GM18508 (cell line): ENCODE data around the gene IBA57.

Experiments
- ATAC-seq: cut with Tn5 transposase; IDR thresholded peaks from one replicate; pipeline ENCODE4 v1.9.1; 2021; ENCODE audit warnings: moderate number of reproducible peaks; ENCODE audit not compliant: insufficient read depth, unreplicated experiment

IBA57 gene

DNA sequence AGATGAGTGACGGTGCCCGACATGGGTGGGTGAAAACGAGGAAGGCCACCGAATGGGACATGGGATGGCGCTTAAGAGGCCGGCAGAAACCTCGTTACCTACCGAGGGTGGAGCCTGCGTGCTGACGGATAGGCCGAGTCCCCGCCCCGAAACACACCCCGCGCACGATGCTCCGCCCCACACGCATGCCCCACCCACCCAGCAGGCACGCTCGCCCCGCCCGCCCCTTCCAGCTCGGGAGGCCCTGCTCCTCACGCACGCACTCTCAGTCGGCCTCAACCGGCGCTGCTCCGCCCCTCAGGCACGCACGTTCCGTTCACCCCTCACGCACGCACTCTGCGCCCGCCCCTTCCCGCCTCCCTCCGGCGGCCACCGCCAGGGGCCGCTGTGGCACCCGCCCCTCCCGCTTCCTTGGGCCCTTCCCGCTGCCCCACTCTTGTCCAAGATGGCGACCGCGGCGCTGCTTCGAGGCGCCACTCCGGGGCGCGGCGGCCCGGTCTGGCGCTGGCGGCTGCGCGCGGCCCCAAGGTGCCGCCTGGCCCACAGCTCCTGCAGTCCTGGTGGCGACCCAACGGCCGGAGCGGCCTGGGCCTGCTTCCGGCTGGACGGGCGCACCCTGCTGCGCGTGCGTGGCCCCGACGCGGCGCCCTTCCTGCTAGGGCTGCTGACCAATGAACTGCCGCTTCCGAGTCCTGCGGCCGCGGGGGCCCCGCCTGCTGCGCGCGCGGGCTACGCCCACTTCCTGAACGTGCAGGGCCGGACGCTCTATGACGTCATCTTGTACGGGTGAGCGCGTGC is at the start of gene IBA57:
IBA57 (plus strand) TSS at position 433 of the 798 bp plus-strand sequence; CDS start at position 446, 13 bp downstream.
- peak; percentile 65 for ATAC-seq

DNA sequence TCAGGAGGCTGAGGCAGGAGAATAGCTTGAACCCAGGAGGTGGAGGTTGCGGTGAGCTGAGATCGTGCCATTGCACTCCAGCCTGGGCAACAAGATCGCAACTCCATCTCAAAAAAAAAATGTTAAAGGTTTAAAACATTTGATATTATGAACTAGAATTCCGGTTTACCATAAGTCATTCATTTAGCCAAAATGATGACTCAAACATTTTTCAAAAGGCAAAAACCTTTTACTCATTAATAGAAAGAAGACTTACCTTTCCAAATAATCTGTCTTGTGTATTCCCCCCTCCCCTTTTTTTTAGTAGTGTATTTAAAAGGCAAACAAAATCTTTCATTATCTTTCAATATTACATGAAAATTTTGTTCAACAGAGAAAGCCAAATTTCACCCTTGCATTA is 48.3 kb upstream of the IBA57 start:
- no peak for ATAC-seq

DNA sequence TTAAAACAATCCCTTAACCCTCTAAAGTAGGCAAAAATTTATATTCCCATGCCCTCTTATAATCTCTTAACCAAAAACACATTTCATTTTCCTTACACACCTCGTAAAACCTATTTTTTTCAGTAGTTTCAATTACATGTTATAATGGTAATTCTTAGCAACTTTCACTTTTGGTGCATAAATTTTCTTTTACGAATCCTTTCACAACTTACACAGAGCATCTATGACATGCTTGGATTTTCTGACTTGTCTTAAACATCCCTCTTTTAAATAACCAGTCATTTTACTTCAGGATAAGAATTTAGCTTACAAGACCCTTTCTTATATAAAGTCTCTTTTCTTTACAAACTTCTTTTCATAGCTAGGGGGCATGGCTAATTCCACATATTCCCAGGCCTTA is 47.6 kb upstream of the IBA57 start:
- no peak for ATAC-seq

DNA sequence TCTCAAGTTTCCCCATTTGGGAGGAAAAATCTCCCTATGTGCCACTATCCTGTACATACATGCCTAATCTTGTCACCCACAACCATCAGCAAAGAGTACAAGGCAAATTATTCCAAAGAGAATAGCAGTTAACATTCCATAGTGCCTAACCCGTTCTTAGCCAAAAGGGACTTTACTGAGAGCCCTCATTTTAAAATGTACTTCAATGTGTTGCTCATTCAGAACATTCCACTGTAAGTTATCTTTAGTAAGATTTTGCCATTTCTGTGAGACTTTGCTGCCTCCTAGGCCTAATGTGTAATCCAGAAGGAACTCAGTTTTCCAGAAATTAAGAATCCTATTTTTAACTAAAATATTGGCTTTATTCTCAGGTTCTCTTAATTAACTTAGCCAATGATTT is 45.3 kb upstream of the IBA57 start:
- ATAC-seq: no peak

DNA sequence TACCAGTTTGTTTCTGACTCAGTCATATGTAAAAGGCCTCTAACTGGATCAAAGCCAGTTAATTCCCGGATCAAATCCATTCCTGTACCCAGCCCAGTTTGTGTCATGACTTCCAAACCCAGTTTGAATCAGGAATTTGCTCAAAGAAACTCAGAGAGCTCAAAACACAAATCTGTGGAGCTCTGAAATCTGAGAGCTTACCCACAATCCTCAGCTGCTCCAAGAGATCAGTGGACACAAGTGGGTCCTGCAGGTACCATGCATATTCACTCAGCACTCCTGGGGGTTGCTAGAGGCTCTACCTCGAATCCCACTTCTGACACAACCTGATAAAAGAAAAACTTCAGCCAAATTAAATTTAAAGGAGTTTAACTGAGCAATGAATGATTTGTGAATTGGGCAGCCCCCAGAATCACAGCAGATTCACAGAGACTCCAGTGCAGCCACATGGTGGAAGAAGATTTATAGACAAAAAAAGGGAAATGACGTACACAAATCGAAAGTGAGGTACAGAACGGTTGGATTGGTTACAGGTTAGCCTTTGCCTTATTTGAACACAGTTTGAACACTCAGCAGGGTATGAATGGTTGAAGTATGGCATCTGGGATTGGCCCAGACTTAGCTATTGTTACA is 44.6 kb upstream of the IBA57 start:
- no peak for ATAC-seq

DNA sequence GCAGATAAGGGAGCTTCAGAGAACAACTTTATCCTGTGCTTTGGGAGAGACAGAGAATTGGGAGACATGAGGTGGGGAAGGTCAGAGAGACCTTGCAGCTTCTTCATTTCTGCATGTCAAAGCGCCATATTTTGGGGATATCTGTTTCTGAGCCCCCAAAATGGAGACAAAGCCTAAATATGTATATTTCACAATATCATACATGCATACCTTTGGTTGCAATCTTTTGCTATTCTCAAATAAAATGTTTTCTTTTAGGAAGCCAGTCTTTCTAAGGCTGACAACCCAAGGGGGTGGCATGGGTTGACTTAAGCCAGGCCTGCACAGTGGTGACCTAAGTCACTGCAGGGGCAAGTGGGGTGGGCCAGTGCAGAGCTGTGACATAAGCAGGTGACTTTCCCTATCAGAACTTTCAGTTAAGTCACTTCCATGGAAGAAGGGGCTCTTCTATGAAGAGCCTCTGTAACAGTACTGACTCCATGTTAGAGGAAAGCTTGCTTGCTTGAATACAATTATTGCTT is 42.6 kb upstream of the IBA57 start:
- ATAC-seq: no peak

DNA sequence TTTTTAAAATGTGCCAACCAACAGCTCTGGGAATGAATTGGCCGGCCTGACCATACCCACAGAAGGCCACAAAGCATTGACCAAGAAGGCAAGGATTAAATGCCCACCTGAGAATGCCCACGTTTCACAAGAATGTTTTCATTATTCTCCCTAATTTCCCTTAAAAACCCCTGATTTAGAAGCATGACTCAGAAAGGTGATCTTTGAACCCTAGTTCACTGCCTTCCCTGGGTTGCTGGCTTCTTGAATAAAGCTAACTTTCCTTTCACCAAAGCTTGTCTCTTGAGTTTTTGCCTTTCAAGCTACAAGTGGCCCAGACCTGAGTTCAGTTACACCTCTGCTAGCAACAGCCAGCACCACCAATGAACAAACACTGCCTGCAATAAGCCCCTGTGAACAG is 42.1 kb upstream of the IBA57 start:
- no peak for ATAC-seq

DNA sequence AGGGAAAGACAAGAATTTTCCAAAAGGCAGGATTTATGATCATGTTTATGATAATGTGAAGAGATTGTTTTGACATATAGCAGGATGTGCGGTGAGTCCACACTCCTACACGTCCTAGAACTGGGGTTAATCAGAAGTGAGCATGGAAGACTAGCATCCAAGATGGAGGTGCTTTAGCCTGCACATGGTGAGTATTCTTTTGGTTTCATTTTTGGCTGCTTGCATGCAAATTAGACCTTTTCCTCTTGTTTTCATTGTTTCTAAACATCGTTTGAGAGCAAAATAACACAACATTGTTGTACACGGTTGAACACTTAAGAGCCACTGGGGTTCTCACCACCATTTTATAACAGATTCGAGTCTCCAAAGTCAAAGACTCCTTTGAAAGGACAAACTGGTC is 40.4 kb upstream of the IBA57 start:
- no peak for ATAC-seq

DNA sequence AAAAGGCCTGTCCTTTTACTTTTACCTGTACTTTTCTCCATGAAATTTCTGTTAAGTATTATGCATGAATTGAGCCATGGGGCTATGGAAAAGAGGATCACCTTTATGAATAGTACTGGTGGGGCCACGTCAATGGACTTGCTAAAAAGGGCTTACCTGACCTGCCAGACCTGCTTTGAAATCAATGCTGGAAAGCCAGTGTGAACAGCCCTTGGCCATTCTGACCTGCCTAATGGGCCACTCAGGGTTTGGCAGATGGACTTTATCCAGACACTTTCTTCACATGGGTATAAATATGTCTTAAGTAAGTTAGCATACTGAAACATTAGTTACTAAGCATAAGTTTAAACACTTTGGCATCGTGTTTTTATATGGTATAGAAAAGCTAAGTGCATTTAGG is 33.8 kb upstream of the IBA57 start:
- no peak for ATAC-seq

DNA sequence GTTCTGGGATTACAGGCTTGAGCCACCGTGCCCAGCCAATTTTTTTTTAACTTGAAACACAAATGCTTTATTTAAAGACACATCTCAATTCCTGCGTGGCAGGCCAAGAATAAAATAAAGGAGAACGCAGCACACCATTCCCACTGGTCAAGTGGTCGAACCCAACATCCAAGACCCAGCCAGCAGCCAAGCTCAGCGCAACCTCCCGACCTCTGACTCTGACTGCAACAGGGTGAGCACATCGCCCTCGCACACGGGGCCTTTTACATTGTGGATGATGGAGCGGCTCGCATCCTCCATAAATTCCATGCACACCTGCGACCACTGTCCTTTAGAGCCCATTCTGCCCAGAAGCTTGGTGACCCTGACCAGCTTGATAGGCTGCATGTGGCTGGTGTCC is 31.0 kb upstream of the IBA57 start:
- no peak for ATAC-seq

DNA sequence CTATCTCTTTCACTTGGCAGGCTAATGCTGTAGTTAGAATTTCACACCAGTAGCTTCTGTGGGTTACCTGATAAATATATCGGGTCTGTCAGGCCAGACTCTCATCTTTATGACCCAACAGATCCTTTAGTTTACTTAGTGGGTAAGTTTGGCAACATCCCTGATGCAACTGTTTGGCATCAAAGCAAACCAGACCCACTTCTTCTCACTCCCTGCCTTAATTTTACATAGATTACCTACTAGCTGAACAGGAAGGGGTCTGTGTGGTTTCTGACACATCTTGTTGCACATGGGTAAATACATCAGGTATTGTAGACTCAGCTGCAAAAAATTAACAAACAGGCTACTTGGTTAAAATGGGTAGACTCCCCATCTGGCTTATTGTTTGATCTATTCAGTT is 28.7 kb upstream of the IBA57 start:
- ATAC-seq: no peak

DNA sequence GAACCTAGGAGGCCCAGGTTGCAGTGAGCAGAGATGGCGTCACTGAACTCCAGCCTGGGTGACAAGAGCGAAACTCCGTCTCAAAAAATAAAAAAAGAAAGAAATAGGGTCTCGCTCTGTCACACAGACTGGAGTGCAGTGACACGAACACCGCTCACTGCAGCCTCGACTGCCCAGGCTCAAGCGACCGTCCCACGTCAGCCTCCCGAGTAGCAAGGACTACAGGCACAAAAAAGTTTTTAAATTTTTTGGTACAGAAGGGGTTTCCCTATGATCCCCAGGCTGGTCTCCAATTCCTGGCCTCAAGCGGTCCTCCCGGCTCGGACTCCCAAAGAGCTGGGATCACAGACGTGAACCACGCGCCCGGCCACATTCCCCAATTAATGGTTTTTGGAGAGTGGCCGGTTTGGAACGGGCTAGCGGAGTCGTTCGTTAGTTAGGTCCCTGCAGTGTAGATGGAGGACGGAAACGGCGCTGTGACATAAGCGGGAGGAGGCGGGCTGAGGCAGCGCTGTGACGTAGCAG is 26.1 kb upstream of the IBA57 start:
- no peak for ATAC-seq

DNA sequence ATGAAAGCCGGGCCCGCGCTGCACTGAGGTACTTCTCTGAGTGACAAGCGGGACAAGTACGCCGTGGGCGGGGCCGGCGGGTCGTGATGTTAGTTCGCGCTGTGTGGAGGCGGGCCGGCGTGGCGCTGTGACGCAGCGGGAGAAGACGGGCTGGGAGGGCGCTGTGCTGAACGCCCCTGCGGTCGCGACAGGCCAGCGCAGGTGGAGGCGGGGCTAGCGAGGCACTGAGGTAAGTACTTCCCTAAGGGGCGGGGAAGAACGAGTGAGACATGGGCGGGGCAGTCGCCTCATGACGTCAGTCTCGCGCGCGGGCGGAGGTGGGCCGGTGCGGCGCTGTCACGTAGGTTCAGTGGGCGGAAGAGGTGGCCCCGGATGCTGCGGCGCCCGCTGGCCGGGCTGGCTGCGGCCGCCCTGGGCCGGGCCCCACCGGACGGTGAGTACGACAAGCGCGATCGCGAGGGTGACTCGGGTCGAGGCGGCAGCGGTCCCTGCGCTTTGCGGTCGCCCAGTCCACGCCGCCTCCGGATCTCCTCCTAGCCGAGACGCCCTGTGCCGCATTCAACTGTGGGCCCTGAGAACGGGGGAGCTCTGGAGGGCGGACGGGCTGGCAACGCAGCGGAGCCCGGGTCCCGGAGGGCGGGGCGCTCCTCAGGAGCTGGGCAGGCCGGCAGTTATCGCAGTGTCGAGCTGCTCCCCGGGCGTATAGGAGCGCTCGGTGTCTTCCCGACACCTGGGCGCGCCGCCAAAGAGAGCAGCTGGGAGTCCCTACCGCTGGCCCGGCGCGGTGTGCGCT is 25.5 kb upstream of the IBA57 start, which contains the start of gene GUK1:
GUK1 (plus strand) TSS at position 349 of the 793 bp plus-strand sequence; CDS start at position 373, 24 bp downstream.
- peak; percentile 81 for ATAC-seq

DNA sequence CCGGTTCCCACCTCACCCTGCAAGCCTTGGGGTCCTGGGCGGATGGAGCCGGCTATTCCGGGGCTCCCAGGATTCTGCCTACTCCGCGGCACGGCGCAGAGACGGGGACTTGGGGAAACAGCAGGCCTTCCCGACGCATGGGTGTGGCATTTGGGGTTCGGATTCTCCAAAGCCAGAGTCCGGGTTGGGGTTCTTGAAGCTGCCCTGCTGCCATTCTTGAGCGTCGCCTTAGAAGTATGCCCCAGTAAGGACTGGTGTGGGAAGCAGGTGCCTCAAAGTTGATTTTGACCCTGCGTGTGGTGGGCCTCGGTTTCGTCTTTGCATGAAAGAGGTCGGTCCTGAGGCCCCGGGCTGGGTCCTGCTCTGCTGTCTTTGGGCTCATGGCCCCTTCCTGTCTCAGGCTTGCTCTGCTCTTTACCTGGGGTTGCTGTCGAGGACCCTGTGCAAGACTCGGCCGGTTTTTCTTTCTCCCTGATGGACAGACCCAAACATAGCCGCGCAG is 24.8 kb upstream of the IBA57 start:
- no peak for ATAC-seq

DNA sequence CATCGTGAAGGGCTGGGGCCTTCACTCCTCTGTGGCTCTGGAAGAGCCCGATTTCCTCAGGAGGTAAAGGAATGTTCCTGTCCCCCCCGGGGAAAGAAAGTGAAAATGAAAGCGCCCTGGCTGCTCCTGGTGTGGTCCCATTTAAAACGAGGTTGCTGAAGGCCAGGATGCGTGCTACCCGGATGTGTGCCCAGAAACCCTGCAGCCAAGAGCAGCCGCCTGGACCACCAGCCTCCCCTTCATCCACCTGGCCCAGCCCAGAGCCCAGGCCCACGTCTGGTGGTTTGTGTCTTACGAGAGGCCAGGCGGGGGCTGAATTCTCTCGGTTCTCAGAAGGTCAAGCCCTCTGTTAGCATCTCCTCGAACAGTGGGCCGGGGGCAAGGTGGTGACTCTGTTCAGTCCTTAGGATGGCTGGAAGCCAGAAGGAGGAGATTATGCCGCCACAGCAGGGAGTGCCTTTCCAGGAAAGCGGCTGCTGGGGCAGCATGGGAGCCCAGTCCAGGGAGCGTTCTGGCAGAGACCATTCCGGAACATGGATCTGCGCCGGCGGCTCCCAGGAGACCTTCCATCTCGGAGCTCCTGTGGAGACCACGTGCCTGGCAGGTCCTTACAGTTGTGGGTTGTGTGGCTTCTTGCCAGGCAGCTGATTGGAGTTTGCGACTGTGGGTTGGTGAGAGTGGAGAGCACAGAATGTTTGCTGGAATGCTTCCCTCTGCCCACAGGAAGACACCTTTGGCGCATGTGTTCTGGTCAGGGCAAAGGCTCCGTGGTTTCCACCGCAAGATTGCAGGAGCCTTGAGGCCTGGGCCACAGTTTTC is 24.2 kb upstream of the IBA57 start:
- ATAC-seq: no peak

DNA sequence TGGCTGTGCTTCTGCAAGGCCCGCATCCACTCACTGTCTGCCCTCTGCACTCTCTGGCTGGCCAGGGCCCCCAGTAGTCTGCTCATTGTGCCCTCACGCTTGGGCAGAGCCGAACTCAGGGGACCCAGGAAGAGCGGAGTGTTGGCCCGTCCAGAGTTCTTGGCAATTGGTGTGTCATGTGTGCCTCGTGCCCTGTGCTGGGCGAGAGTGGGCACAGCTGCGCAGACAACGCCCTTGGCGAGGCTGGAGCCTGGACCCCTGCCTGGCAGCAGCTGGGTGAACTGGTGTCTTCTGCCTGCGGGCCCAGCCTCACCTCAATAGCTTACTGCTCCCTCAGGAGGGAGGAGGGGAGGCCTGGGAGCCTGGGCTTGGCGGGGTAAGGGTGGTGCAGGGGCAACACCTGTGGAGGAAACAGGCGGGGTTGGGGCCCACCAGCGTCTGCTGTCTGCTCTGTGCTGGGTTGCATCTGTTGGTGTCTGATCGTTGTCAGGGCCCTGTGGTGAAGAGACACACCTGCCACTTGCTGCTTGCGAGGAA is 23.4 kb upstream of the IBA57 start:
- ATAC-seq: no peak

DNA sequence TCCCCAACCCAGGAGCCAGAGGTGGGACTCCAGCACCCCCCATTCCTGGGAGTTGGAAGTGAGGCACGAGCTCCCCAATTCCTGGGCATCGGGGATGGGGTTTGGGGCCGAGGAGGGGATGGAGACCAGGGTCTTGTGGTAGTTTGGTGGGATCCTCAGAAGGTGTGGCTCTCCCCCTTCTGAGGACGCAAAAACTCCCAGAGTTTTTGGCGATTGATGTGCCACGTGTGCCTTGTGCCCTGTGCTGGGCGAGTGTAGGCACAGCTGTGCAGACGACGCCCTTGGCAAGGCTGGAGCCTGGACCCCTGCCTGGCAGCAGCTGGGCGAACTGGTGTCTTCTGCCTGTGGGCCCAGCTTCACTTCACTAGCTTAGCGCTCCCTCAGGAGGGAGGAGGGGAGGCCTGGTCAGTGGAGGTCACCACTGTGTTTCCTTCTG is 22.9 kb upstream of the IBA57 start:
- no peak for ATAC-seq

DNA sequence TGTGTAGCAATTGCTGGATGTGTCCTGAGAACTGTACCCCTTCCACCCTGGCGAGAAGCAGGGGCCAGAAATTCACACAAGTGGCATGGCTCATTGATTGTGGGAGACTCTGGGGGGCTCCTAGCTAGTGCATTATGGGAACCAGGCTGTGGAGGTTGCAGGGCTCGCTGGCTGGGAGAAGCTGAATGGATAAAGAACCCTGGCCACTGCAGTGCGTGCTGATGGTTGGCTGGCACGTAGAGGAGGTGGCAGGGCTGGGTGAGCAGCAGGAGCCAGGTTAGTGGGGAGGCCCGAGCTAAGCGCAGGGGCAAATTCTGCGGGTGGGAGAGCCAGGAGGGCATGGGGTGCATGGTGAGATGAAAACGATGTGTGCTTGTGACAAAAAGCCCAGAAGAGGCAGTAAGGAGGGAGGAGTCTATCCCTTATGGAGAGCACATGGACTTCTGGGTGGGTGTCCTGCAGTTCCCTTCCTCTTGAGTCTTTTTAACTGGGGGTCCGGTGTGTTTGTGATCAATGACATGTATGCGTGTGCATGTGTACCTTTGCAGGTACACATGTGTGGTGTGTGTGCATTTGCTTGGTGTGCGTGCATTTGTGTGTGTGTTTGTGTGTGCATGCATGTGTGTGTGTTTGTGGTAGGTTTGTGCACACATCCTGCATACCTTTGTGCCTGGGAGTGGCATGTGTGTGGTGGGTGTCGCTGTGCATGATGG is 22.0 kb upstream of the IBA57 start:
- ATAC-seq: no peak
